HepG2 (cell line): ENCODE measurements around the gene PDIA6. TPM values are rescaled to one million over a fixed set of nuclear protein-coding genes. Genes with fewer than 3 reads are reported as not detected.
A peak's percentile ranks its signal among the peaks of the same experiment; 100 is the strongest.

Source experiments
- ATAC-seq: fragments of 200-7000 bp; cut with Tn5 transposase; 3 replicates; pipeline ENCODE4 v1.9.1; 2020; ENCODE audit warnings: mild to moderate bottlenecking, moderate library complexity
- BruUV-seq: library from RNA; stranded (reverse); fragments of 400-500 nt; replicated peaks from 2 replicates; lab custom pipeline; 2021; lab: Mats Ljungman, UMichigan
- CTCF ChIA-PET: fragments of 300-600 bp; formaldehyde crosslinking; extraction: SDS; loops from one replicate; lab custom pipeline; 2021; ENCODE audit warnings: low total read pairs, inconsistent platforms, low intra/inter-chr PET ratio; lab: Yijun Ruan, JAX
- POLR2A ChIA-PET: fragments of 350-600 bp; sonication (Branson Sonifier 250); formaldehyde crosslinking; loops from one replicate; lab custom pipeline; 2020; ENCODE audit warnings: antibody characterized with exemption, inconsistent platforms; lab: Yijun Ruan, JAX
- DNase-seq: peaks from one replicate; pipeline ENCODE4 v3.0.0-alpha.2; 2015; ENCODE audit warnings: low spot score
- FAIRE-seq: peaks from 3 replicates; lab custom pipeline; 2011; peaks lifted over from hg19 to GRCh38; lab: Jason Lieb, UNC
- H2AFZ ChIP-seq: one replicate; pipeline ENCODE4 v1.6.1; 2011; ENCODE audit warnings: low read length, inconsistent platforms
- H3K27ac ChIP-seq: fragments of 300-600 bp; 3 replicates; pipeline ENCODE4 v1.8.0; 2011; ENCODE audit warnings: mixed run types, mild to moderate bottlenecking, mixed read lengths, low read length, inconsistent platforms; ENCODE audit not compliant: insufficient read depth; ENCODE audit errors: extremely low read length
- H3K27me3 ChIP-seq, 2 experiments: fragments of 200-600 bp in 1 of 2; 2 replicates in 1 of 2; 3 replicates in 1 of 2; pipeline versions ENCODE4 v1.6.0 to v1.8.0; 2011; ENCODE audit warnings: low read length in 2 of 2, mild to moderate bottlenecking in 2 of 2, moderate library complexity in 2 of 2, inconsistent platforms in 1 of 2; ENCODE audit not compliant: insufficient read depth in 2 of 2, control insufficient read depth in 1 of 2
- H3K36me3 ChIP-seq, 2 experiments: fragments of 200-600 bp in 1 of 2; replicated peaks in 1 of 2; 2 replicates in 1 of 2; 3 replicates in 1 of 2; pipeline versions ENCODE4 v1.5.1 to v1.8.0; 2011; ENCODE audit warnings: low read length in 2 of 2, inconsistent platforms in 1 of 2; ENCODE audit not compliant: insufficient read depth in 2 of 2, control insufficient read depth in 1 of 2
- H3K4me1 ChIP-seq: 2 replicates; pipeline ENCODE4 v1.5.1; 2012; ENCODE audit warnings: low read length, inconsistent platforms; ENCODE audit not compliant: insufficient read depth
- H3K4me2 ChIP-seq: 2 replicates; pipeline ENCODE4 v1.6.0; 2011; ENCODE audit warnings: low read depth, low read length, inconsistent platforms
- H3K4me3 ChIP-seq, 3 experiments: fragments of 200-600 bp in 1 of 3; sonication (generic), shearing (Covaris generic) in 1 of 3; replicated peaks in 1 of 3; 2 replicates each; pipeline ENCODE4 v1.5.1; 2011 to 2016; ENCODE audit warnings: low read length in 3 of 3, inconsistent platforms in 2 of 3, low read depth in 2 of 3, mild to moderate bottlenecking in 2 of 3, control low read depth in 1 of 3, mixed read lengths in 1 of 3; ENCODE audit not compliant: insufficient read depth in 1 of 3
- H3K79me2 ChIP-seq: one replicate; pipeline ENCODE4 v1.6.1; 2011; ENCODE audit warnings: low read length, inconsistent platforms; ENCODE audit not compliant: insufficient read depth
- H3K9ac ChIP-seq: 2 replicates; pipeline ENCODE4 v1.6.0; 2011; ENCODE audit warnings: mild to moderate bottlenecking, low read depth, low read length, inconsistent platforms; ENCODE audit not compliant: insufficient read depth
- H3K9me3 ChIP-seq: 2 replicates; pipeline ENCODE4 v1.5.1; 2012; ENCODE audit warnings: mild to moderate bottlenecking, low read length
- H4K20me1 ChIP-seq: 2 replicates; pipeline ENCODE4 v1.6.0; 2011; ENCODE audit warnings: inconsistent platforms, mild to moderate bottlenecking, low read length, moderate library complexity; ENCODE audit not compliant: insufficient read depth
- AGO1 ChIP-seq: fragments of 200-400 bp; formaldehyde crosslinking; IDR thresholded peaks from 2 replicates; pipeline ENCODE4 v1.6.1; 2017; ENCODE audit warnings: mild to moderate bottlenecking, low read depth, low read length, moderate library complexity; ENCODE audit not compliant: poor library complexity, severe bottlenecking
- AGO2 ChIP-seq: fragments of 200-400 bp; formaldehyde crosslinking; optimal IDR thresholded peaks from 2 replicates; pipeline ENCODE3; 2017; ENCODE audit warnings: mild to moderate bottlenecking, low read depth, low read length, moderate library complexity
- CEBPB ChIP-seq: IDR thresholded peaks from 2 replicates; pipeline ENCODE4 v1.6.1; 2011; ENCODE audit warnings: low read depth, low read length, improper control_type of control experiment, borderline replicate concordance
- NRL ChIP-seq: sonication (generic); formaldehyde crosslinking; IDR thresholded peaks from 2 replicates; pipeline ENCODE4 v1.5.0; 2020; ENCODE audit warnings: missing genetic modification reagents, mild to moderate bottlenecking, moderate library complexity, borderline replicate concordance
- POLR2A ChIP-seq, 2 experiments: IDR thresholded peaks; 2 replicates each; pipeline ENCODE4 v1.6.1; 2011; ENCODE audit warnings: low read depth in 2 of 2, low read length in 2 of 2, mild to moderate bottlenecking in 1 of 2, moderate library complexity in 1 of 2; ENCODE audit not compliant: insufficient read depth in 1 of 2
- ZC3H13 ChIP-seq: sonication (generic); formaldehyde crosslinking; IDR thresholded peaks from 2 replicates; pipeline ENCODE4 v1.8.1; 2023; ENCODE audit warnings: mild to moderate bottlenecking, missing genetic modification reagents, moderate library complexity
- ZNF230 ChIP-seq: sonication (generic); formaldehyde crosslinking; IDR thresholded peaks from 2 replicates; pipeline ENCODE4 v1.4.0; 2020; ENCODE audit warnings: mild to moderate bottlenecking, missing genetic modification reagents
- ZNF274 ChIP-seq: sonication (generic); formaldehyde crosslinking; IDR thresholded peaks from 2 replicates; pipeline ENCODE4 v1.5.1; 2020; ENCODE audit warnings: mild to moderate bottlenecking, missing genetic modification reagents
- WGBS: methylation state at CpG from one replicate; pipeline ENCODE4 v1.1.6; 2017; ENCODE audit warnings: low lambda C conversion rate; 5-methylcytosine and 5-hydroxymethylcytosine counted together
- in situ Hi-C: cut with HindIII; loops from 2 replicates; pipeline ENCODE4 v1.10.0; 2017; ENCODE audit warnings: low pct_unique_long_range_greater_than_20kb; ENCODE audit not compliant: extremely low pct_ligation_motif_present
- intact Hi-C: fragments of 100-400 bp; cut with micrococcal nuclease; formaldehyde crosslinking; loops from one replicate; pipeline ENCODE4 v1.10.0; 2022; ENCODE audit not compliant: unreplicated experiment
- polyA plus RNA-seq, 8 experiments: library from polyadenylated mRNA; depleted of rRNA in 3 of 8; stranded (reverse) in 7 of 8; unstranded in 1 of 8; fragments of >200 nt; fragmentation: Illumina TruSeq in 4 of 8; extraction: Trizol in 4 of 8; gene quantifications; 2 replicates each; pipeline versions ENCODE4 v1.2.1 to v1.2.3, GENCODE V29; 2011 to 2016; ENCODE audit warnings: low read depth in 4 of 8, missing spikeins in 1 of 8, mixed read lengths in 1 of 8; ENCODE audit not compliant: insufficient read depth in 1 of 8
- total RNA-seq, 5 experiments: library from RNA; depleted of rRNA; stranded (reverse); fragments of >200 nt; fragmentation: Illumina TruSeq; extraction: Trizol; gene quantifications; 2 replicates each; pipeline ENCODE4 v1.2.3, GENCODE V29; 2016; ENCODE audit warnings: low read depth in 1 of 5

Gene PDIA6
- total and polyA plus RNA-seq, 2 of the 13 experiments (the other 11 are each of a cell fraction or from before 2014, with no cell fraction given), result 586 to 642 TPM

DNA sequence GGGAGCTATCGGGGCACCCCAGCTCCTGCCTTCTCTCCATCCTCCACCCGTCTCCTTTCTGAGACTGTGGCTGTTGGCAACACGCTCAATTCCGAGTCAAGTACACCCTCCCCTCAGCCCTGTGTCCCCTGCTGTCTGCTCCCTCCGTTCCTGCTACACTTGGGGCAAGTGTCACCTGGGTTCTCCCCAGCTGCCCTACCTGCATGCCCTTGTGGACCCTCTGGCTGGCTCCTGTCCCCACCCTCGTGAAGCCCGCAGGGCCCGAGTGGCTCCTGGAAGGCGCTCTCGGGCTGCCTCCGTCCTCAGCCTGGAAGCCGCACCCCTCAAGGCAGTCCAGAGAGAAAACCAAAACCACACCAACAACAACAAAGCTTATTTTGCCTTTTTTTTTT lies 33.9 kb downstream of the PDIA6 start:
- no peaks in the 10 kb centered on the region for H3K9me3 ChIP-seq
- ChIA-PET CTCF (no interaction called here), POLR2A (no interaction called here)
- peaks cover 7% of the 10 kb centered on the region for H3K4me1 ChIP-seq
- no peak for TF ChIP-seq ZNF230 (CRISPR knock-in tag)
- TF ChIP-seq POLR2A (IDR thresholded peaks at IDR 0.05; ENCODE audit: insufficient read depth in 1 of 2, low read depth in 2 of 2, low read length in 2 of 2), result peak in 1 of 2 experiments; percentile 26; a peak in 1 of 4 replicates
- no peak overlapping the region for H3K27ac ChIP-seq
- WGBS, result 96% methylated on average over 12 of the region's 12 CpGs
- no peak; the same call in 2 of the 3 replicates for ATAC-seq
- no peaks in the 10 kb centered on the region; the same call in 1 of the 2 replicates for H4K20me1 ChIP-seq
- H3K27me3 ChIP-seq, result no peaks in the 10 kb centered on the region
- H3K36me3 ChIP-seq, result peaks cover 23 to 45% of the 10 kb centered on the region in 2 experiments
- intact Hi-C loops, result no loop called here
- no peak overlapping the region for H3K4me2 ChIP-seq
- no TSS peak for BruUV-seq
- peaks cover 2% of the 10 kb centered on the region for H3K79me2 ChIP-seq
- H3K4me3 ChIP-seq, result no peak overlapping the region
- DNase-seq, result no peak
- in situ Hi-C loops, result no loop called here
- no peak for FAIRE-seq
- H3K9ac ChIP-seq, result no peak overlapping the region
- no peak overlapping the region for H2AFZ ChIP-seq

DNA sequence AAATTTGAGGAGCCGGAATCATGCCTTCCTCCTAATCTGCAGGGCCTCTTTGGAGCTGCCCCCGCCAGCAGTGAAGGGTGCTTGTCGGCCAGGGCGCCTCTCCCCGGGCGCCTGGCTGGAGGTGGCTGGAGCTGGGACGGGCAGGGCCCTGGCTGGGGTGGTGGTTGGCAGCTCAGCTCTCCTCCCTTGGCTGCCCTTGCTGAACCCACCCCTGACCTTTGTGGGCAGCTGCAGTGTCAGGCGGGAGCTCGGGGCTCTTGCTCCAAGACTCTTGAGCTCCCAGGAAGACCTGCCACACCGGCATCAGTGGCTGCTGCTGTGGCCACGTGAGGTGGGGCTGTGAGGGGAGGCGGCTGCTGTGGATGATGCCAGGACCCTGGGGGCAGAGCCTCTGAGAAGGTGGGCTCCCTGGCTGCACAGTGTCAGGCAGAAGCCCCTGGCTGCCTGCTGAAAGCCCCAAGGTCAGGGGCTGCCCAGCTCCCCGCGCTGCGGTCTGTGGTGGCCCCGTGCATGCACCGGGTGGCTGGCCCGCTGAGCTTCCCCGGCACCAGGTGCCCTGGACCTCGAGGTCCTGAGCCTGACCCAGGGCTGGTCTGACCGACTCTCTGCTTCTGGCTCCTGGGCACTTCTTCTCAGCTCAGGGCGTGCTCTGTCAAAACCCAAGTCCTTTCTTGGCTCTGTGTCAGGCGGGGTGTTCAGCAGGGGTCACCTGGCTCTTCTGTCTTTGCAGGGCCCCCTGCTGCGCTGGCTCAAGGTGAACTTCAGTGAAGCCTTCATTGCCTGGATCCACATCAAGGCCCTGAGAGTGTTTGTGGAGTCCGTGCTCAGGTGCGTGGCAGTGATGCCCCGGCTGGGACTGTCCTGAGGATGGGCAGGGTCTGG lies 34.5 kb downstream of the PDIA6 start:
- Histone ChIP-seq H3K27ac (no peak overlapping the region), H2AFZ (no peak overlapping the region), H3K27me3 (no peaks in the 10 kb centered on the region), H3K36me3 (peaks cover 21 to 39% of the 10 kb centered on the region in 2 experiments), H3K9me3 (no peaks in the 10 kb centered on the region), H3K4me1 (0 out of 2 replicates have a peak, but pooled peaks cover under 1% of the 10 kb centered on the region), H3K4me3 (no peak overlapping the region), H4K20me1 (no peaks in the 10 kb centered on the region; the same call in 1 of the 2 replicates), H3K4me2 (no peak overlapping the region), H3K79me2 (peaks cover 2% of the 10 kb centered on the region), H3K9ac (no peak overlapping the region)
- in situ Hi-C loops, result no loop called here
- BruUV-seq, result no TSS peak
- no peak for TF ChIP-seq ZNF274 (CRISPR knock-in tag)
- TF ChIP-seq ZC3H13 (CRISPR knock-in tag), result 0 out of 2 replicates have a peak, but pooled peaks have one; percentile 52
- peak in 1 of 2 experiments; percentile 30; a peak in 1 of 4 replicates for TF ChIP-seq POLR2A (IDR thresholded peaks at IDR 0.05; ENCODE audit: insufficient read depth in 1 of 2, low read depth in 2 of 2, low read length in 2 of 2)
- peak; percentile 13 for TF ChIP-seq AGO1
- TF ChIP-seq CEBPB, result no peak
- TF ChIP-seq NRL, result 0 out of 2 replicates have a peak, but pooled peaks have one; percentile 20
- peak; percentile 91 for TF ChIP-seq AGO2
- no peak for DNase-seq
- FAIRE-seq, result no peak
- CTCF ChIA-PET, result no interaction called here
- peak; percentile 4 for ATAC-seq
- WGBS, result 91% methylated on average over 24 of the region's 27 CpGs
- POLR2A ChIA-PET, result interaction anchor here (0.7 kb wide), 1 partner anchor 13 kb away, joined by 3 read pairs; no protein-coding TSS in a partner anchor
- intact Hi-C loops, result no loop called here
